DMS79 (cell line): Measurements from ENCODE around the gene CCP110.

Experiments
- DNase-seq: peaks from one replicate; lab custom pipeline; 2025; lab: John Stamatoyannopoulos, UW

Gene CCP110

DNA sequence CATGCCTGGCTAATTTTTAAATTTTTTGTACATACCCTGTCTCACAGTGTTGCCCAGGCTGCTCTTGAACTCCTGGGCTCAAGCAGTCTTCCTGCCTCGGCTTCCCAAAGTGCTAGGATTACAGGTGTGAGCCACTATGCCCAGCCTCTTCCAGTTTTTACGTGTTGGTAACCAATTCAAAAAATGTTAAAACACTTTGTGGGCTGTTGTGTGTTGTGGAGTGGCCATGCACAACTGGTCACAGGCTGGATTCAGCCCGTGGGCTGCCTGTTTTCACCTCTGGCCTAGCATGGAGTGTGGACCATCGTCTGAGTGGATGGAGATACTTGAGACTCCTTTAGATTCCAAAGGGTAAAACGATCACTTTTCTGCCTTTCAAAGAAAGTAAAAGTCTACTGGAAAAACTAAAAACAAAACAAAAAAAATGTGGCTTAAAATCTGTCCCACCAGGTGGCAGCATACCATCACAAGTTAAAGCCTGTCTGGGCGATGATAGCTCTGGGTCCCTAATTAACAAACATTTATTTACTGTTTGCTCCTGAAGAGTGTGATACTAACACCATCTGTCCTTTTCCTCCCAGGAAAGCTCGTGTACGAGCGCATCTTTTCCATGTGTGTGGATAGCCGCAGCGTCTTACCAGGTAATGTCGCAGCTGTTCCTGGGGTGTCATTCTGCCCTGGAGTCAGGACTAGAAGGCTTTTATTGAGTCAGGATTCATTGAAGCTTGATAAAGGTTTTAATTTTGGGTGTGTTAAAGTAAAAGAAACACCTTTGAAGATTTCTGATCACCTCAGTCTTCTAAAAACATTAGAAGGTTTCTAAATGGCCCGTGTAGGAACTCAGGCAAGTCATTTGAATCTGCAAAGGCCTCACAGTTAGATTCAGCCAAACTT is 77.6 kb downstream of the CCP110 start:
- DNase-seq, result no peak
